GM23338 (cell line): Measurements from ENCODE around the gene HBM. TPM values are rescaled to one million over a fixed set of nuclear protein-coding genes. Genes with fewer than 3 reads are reported as not detected.

Experiments
- ATAC-seq: fragments of 200-7000 bp; cut with Tn5 transposase; 3 replicates; pipeline ENCODE4 v1.9.1; 2020
- DNase-seq: peaks from one replicate; pipeline ENCODE4 v3.0.0-alpha.2; 2015; ENCODE audit warnings: low spot score
- H2AFZ ChIP-seq: fragments of 200-600 bp; sonication (generic); 2 replicates; pipeline ENCODE4 v1.8.0; 2016; ENCODE audit warnings: antibody characterized with exemption, mild to moderate bottlenecking, moderate library complexity
- H3F3A ChIP-seq: fragments of 200-600 bp; sonication (generic); replicated peaks from 2 replicates; pipeline ENCODE4 v1.8.0; 2017; ENCODE audit warnings: antibody characterized with exemption, mixed run types, low read depth
- H3K27ac ChIP-seq: fragments of 200-600 bp; sonication (generic); 2 replicates; pipeline ENCODE4 v1.6.1; 2016; ENCODE audit warnings: low read depth
- H3K27me3 ChIP-seq: fragments of 200-600 bp; sonication (generic); 2 replicates; pipeline ENCODE4 v1.8.0; 2016; ENCODE audit warnings: mild to moderate bottlenecking, mixed run types, moderate library complexity; ENCODE audit not compliant: insufficient read depth
- H3K36me3 ChIP-seq: fragments of 200-600 bp; sonication (generic); 2 replicates; pipeline ENCODE4 v1.8.0; 2016; ENCODE audit warnings: mild to moderate bottlenecking; ENCODE audit not compliant: insufficient read depth
- H3K4me1 ChIP-seq: fragments of 200-600 bp; sonication (generic); 2 replicates; pipeline ENCODE4 v1.8.0; 2016; ENCODE audit warnings: mild to moderate bottlenecking, moderate library complexity; ENCODE audit not compliant: insufficient read depth
- H3K4me2 ChIP-seq: fragments of 200-600 bp; sonication (generic); 2 replicates; pipeline ENCODE4 v1.7.1; 2017; ENCODE audit warnings: mixed run types
- H3K4me3 ChIP-seq: fragments of 200-600 bp; sonication (generic); 2 replicates; pipeline ENCODE4 v1.6.1; 2016; ENCODE audit warnings: mixed run types
- H3K79me2 ChIP-seq: fragments of 200-600 bp; sonication (generic); replicated peaks from 2 replicates; pipeline ENCODE4 v1.8.0; 2017; ENCODE audit warnings: mild to moderate bottlenecking; ENCODE audit not compliant: insufficient read depth
- H3K9me2 ChIP-seq: fragments of 200-600 bp; sonication (generic); 2 replicates; pipeline ENCODE4 v1.8.0; 2017; ENCODE audit not compliant: insufficient read depth
- H4K20me1 ChIP-seq: fragments of 200-600 bp; sonication (generic); replicated peaks from 2 replicates; pipeline ENCODE4 v1.8.0; 2017; ENCODE audit warnings: mild to moderate bottlenecking; ENCODE audit not compliant: insufficient read depth
- H3K27ac Mint-ChIP-seq: 2 replicates; pipeline ENCODE4 v1.8.0; 2020; ENCODE audit warnings: inconsistent platforms, mild to moderate bottlenecking, moderate library complexity, mixed read lengths
- H3K27me3 Mint-ChIP-seq: 3 replicates; pipeline ENCODE4 v1.8.0; 2022; ENCODE audit warnings: low read depth, mild to moderate bottlenecking, moderate library complexity, mixed read lengths, inconsistent platforms; ENCODE audit not compliant: insufficient read depth, poor library complexity
- H3K36me3 Mint-ChIP-seq: 3 replicates; pipeline ENCODE4 v1.8.0; 2021; ENCODE audit warnings: low read depth, mild to moderate bottlenecking, inconsistent platforms, moderate library complexity, mixed read lengths
- H3K4me1 Mint-ChIP-seq: 3 replicates; pipeline ENCODE4 v1.8.0; 2020; ENCODE audit warnings: mild to moderate bottlenecking, inconsistent platforms, mixed read lengths
- H3K4me3 Mint-ChIP-seq: 3 replicates; pipeline ENCODE4 v1.8.0; 2021; ENCODE audit warnings: moderate library complexity, mild to moderate bottlenecking, inconsistent platforms, mixed read lengths
- H3K9me3 Mint-ChIP-seq: 3 replicates; pipeline ENCODE4 v1.8.0; 2020; ENCODE audit warnings: moderate library complexity, mild to moderate bottlenecking, inconsistent platforms, mixed read lengths
- CTCF ChIP-seq, 2 experiments: fragments of 200-600 bp in 1 of 2; sonication (generic) in 1 of 2; conservative IDR thresholded peaks; 2 replicates each; pipeline versions ENCODE4 v1.5.1 to v1.6.1; 2016 to 2017; ENCODE audit warnings: antibody characterized with exemption in 2 of 2, low read depth in 2 of 2, mild to moderate bottlenecking in 2 of 2, moderate library complexity in 1 of 2
- ETS1 ChIP-seq: IDR thresholded peaks from 2 replicates; pipeline ENCODE4 v1.6.1; 2016; ENCODE audit warnings: antibody characterized with exemption
- EZH2 ChIP-seq: fragments of 200-600 bp; sonication (generic); IDR thresholded peaks from one replicate; pipeline ENCODE4 v1.8.0; 2017; ENCODE audit warnings: antibody characterized with exemption, mild to moderate bottlenecking, low read depth; ENCODE audit not compliant: unreplicated experiment
- EZH2phosphoT487 ChIP-seq: fragments of 200-600 bp; sonication (generic); IDR thresholded peaks from one replicate; pipeline ENCODE4 v1.8.1; 2018; ENCODE audit warnings: antibody characterized with exemption; ENCODE audit not compliant: unreplicated experiment
- JUNB ChIP-seq: IDR thresholded peaks from one replicate; pipeline ENCODE4 v1.6.1; 2016; ENCODE audit warnings: antibody characterized with exemption; ENCODE audit not compliant: unreplicated experiment
- POLR2AphosphoS5 ChIP-seq: IDR thresholded peaks from 2 replicates; pipeline ENCODE4 v1.6.1; 2016; ENCODE audit warnings: antibody characterized with exemption, low read depth
- STAT1 ChIP-seq: IDR thresholded peaks from one replicate; pipeline ENCODE4 v1.6.1; 2016; ENCODE audit warnings: antibody characterized with exemption; ENCODE audit not compliant: unreplicated experiment
- ZNF114 ChIP-seq: fragments of 250-450 bp; sonication (Bioruptor Pico); IDR thresholded peaks from 2 replicates; pipeline ENCODE4 v1.5.0; 2020; ENCODE audit warnings: mild to moderate bottlenecking, moderate library complexity
- ZNF331 ChIP-seq: fragments of 250-450 bp; sonication (Bioruptor Pico); IDR thresholded peaks from 2 replicates; pipeline ENCODE4 v1.5.0; 2020; ENCODE audit warnings: low read depth, mild to moderate bottlenecking, moderate library complexity
- ZNF462 ChIP-seq: fragments of 250-450 bp; sonication (Bioruptor Pico); IDR thresholded peaks from 2 replicates; pipeline ENCODE4 v1.5.0; 2020; ENCODE audit warnings: mild to moderate bottlenecking, moderate library complexity
- polyA plus RNA-seq: library from polyadenylated mRNA; unstranded; fragments of >200 nt; fragmentation: Nextera tagmentation; extraction: Ambion mirVana; gene quantifications from 2 replicates; pipeline ENCODE4 v1.2.1, GENCODE V29; 2016
- total RNA-seq: library from RNA; depleted of rRNA; stranded (reverse); fragments of >200 nt; shearing (Covaris generic); gene quantifications from 2 replicates; pipeline ENCODE4 v1.2.3, GENCODE V29; 2014

Gene HBM
- total and polyA plus RNA-seq, 2 experiments from 2014 or later, result not detected

- DNase-seq, result no peak
- Histone ChIP-seq H3K4me2 (no peak overlapping the region), H3K4me3 (no peak overlapping the region), H4K20me1 (peaks cover 8% of the 10 kb centered on the region), H3F3A (peaks cover 19% of the 10 kb centered on the region; the same call in 1 of the 2 replicates), H3K36me3 (no peaks in the 10 kb centered on the region), H3K79me2 (no peaks in the 10 kb centered on the region), H2AFZ (no peak overlapping the region), H3K9me2 (no peaks in the 10 kb centered on the region), H3K4me1 (peaks cover 10% of the 10 kb centered on the region; the same call in 1 of the 2 replicates), H3K27me3 (peaks cover 78% of the 10 kb centered on the region), H3K27ac (no peak overlapping the region)
- TF ChIP-seq EZH2 (no peak), EZH2phosphoT487 (no peak), CTCF (conservative IDR thresholded peaks at IDR 0.05; ENCODE audit: low read depth in 2 of 2) (no peak)
- ATAC-seq, result no peak
- H3K36me3 Mint-ChIP-seq, result no peaks in the 10 kb centered on the region; the same call in 2 of the 3 replicates
- H3K9me3 Mint-ChIP-seq, result no peaks in the 10 kb centered on the region; the same call in 2 of the 3 replicates
- peaks cover 73% of the 10 kb centered on the region for H3K27me3 Mint-ChIP-seq
- no peak overlapping the region for H3K27ac Mint-ChIP-seq
- peaks cover 16% of the 10 kb centered on the region for H3K4me1 Mint-ChIP-seq
- peak overlapping the region; percentile 42; the same call in 2 of the 3 replicates for H3K4me3 Mint-ChIP-seq
These were observed 12.3 kb downstream of the HBM start for GRCh38 chr16:177981-178667.

- no peak overlapping the region for H3K4me3 Mint-ChIP-seq
- ATAC-seq (no peak), DNase-seq (no peak)
- H3F3A ChIP-seq, result peaks cover 20% of the 10 kb centered on the region; the same call in 1 of the 2 replicates
- peaks cover 73% of the 10 kb centered on the region for H3K27me3 ChIP-seq
- H3K27me3 Mint-ChIP-seq, result peaks cover 68% of the 10 kb centered on the region
- no peaks in the 10 kb centered on the region for H3K9me2 ChIP-seq
- peaks cover 8% of the 10 kb centered on the region for H4K20me1 ChIP-seq
- no peak overlapping the region for H3K27ac ChIP-seq
- peaks cover 8% of the 10 kb centered on the region; the same call in 1 of the 2 replicates for H3K4me1 ChIP-seq
- no peaks in the 10 kb centered on the region; the same call in 2 of the 3 replicates for H3K36me3 Mint-ChIP-seq
- H3K79me2 ChIP-seq, result no peaks in the 10 kb centered on the region
- peaks cover 13% of the 10 kb centered on the region for H3K4me1 Mint-ChIP-seq
- H3K36me3 ChIP-seq, result no peaks in the 10 kb centered on the region
- H3K4me2 ChIP-seq, result no peak overlapping the region
- no peak overlapping the region for H3K4me3 ChIP-seq
- no peak overlapping the region for H3K27ac Mint-ChIP-seq
- no peaks in the 10 kb centered on the region; the same call in 2 of the 3 replicates for H3K9me3 Mint-ChIP-seq
- H2AFZ ChIP-seq, result no peak overlapping the region
- TF ChIP-seq ZNF331 (CRISPR knock-in tag) (no peak), JUNB (no peak), POLR2AphosphoS5 (no peak), EZH2phosphoT487 (no peak), ZNF114 (no peak), ZNF462 (CRISPR knock-in tag) (no peak), STAT1 (no peak), CTCF (conservative IDR thresholded peaks at IDR 0.05; ENCODE audit: low read depth in 2 of 2) (no peak), ETS1 (no peak)
These were observed 12.9 kb downstream of the HBM start for GRCh38 chr16:178668-179015.
